Stimulated activated CD4-positive, alpha-beta T cell treated with anti-CD3 and anti-CD28 coated beads, TNF-alpha, amount 100 ng/mL, for 4 hours (primary cell): ENCODE measurements around the gene USP17L11.
"Not testable (repeated sequence)": the region's sequence is repeated elsewhere in the genome, so short reads cannot be mapped to it uniquely, and the experiment has no call there.

Experiments used
- DNase-seq, 3 experiments: peaks; one replicate each; pipeline ENCODE4 v3.0.0-alpha.2; 2020; ENCODE audit warnings: low read depth in 3 of 3

USP17L11 gene, protein sequence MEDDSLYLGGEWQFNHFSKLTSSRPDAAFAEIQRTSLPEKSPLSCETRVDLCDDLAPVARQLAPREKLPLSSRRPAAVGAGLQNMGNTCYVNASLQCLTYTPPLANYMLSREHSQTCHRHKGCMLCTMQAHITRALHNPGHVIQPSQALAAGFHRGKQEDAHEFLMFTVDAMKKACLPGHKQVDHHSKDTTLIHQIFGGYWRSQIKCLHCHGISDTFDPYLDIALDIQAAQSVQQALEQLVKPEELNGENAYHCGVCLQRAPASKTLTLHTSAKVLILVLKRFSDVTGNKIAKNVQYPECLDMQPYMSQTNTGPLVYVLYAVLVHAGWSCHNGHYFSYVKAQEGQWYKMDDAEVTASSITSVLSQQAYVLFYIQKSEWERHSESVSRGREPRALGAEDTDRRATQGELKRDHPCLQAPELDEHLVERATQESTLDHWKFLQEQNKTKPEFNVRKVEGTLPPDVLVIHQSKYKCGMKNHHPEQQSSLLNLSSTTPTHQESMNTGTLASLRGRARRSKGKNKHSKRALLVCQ

DNA sequence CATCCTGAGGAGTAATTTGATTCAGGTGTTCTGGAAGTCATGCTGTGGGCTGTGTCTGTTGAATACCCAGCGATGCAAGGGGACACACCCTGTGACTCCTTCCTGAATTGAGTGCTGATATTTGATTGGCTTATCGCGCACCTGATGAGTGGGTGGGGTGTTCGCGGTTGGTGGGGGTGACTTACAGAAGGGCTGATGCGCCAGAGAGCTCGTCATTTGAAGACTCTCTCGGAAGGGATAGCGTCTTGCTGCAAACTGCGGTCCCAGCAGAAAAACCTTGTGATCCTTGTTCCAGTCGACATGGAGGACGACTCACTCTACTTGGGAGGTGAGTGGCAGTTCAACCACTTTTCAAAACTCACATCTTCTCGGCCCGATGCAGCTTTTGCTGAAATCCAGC, at the start of gene USP17L11:
USP17L11 (plus strand) TSS at position 301 of the 400 bp plus-strand sequence; CDS start at position 301, 0 bp downstream.
- DNase-seq: not testable (repeated sequence)

DNA sequence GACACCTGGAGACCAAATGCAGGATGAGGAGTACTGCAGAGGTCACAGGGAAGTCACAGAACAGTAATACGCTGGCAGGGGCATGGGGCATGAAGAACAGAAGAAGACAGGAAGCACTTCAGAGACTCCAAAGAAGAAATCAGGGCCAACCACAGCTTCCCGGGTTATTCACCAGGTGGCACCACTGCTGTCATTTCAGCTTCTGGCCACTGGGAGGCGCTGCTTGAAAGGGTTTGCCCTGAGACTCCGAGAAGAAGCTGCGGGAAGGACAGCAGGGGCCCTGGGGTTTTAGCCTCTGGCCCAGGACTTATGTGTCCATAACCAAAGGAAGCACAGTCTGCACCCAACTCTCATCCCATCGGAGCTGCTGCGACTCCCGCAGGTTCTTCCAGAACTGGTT, 49.2 kb upstream of the USP17L11 start:
- DNase-seq: not testable (repeated sequence)

DNA sequence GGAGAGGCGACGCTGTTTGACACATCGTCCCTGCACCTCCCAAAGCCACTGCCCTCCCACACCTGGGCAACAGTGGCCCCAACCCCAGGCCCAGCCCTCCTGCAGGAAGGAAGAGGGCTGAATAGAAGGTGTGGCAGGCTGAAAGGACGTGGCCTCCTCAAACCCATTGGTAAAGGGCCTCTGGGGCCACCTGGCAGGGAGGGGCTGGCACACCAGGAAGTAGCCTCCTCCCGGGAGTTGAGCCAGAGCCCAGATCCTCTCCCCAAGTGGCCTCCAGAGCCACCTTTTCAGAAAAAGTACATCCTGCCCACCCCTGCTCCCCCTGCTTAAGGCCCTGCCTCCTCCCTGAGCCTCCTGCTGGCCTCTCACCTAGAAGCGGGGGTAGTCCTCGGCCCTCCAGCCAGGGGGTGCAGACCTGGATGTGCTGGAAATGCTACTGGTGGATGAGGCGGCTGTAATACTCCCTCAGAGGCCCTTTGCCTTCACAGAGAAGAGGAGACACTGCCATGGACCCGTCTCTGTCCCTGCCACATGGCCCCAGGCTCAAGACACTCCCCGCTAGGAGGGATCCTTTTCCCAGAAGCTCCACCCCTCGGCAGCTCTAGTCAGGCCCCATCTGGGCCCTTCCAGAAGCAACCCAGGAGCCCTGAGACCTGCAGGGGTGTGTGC, 45.3 kb upstream of the USP17L11 start, which contains the start of gene FAM90A26:
FAM90A26 (plus strand) TSS at position 619 of the 669 bp plus-strand sequence. CDS start 2,764 bp downstream, outside the sequence.
- DNase-seq: not testable (repeated sequence)

DNA sequence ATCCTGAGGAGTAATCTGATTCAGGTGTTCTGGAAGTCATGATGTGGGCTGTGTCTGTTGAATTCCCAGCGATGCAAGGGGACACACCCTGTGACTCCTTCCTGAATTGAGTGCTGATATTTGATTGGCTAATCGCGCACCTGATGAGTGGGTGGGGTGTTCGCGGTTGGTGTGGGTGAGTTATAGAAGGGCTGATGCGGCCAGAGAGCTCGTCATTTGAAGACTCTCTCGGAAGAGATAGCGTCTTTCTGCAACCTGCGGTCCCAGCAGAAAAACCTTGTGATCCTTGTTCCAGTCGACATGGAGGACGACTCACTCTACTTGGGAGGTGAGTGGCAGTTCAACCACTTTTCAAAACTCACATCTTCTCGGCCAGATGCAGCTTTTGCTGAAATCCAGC, 4.8 kb upstream of the USP17L11 start, which contains the start of gene USP17L10:
USP17L10 (plus strand) TSS at position 301 of the 400 bp plus-strand sequence; CDS start at position 301, 0 bp downstream.
- DNase-seq: not testable (repeated sequence)

DNA sequence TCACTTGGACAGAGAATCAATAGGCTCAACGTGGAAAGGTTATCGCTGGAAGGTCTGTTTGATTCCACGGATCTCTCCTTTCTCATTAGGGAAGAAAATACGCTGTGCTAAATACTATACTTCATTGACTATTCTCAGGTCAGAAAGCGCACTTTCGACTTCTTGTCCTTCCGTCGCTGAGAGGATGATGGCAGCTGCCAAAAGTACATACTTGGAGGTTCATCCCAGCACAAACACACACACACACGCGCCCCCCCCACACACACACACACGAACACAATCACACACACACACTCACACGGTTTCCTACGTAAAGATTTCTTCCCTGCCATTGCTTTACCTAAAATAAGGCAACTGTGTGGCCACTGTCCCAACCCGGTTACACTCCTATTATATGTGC, 504 bp upstream of the USP17L11 start:
- DNase-seq: not testable (repeated sequence)

DNA sequence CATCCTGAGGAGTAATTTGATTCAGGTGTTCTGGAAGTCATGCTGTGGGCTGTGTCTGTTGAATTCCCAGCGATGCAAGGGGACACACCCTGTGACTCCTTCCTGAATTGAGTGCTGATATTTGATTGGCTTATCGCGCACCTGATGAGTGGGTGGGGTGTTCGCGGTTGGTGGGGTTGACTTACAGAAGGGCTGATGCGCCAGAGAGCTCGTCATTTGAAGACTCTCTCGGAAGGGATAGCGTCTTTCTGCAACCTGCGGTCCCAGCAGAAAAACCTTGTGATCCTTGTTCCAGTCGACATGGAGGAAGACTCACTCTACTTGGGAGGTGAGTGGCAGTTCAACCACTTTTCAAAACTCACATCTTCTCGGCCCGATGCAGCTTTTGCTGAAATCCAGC, 4.6 kb downstream of the USP17L11 start, which contains the start of gene USP17L12:
USP17L12 (plus strand) TSS at position 301 of the 400 bp plus-strand sequence; CDS start at position 301, 0 bp downstream.
- not testable (repeated sequence) for DNase-seq

DNA sequence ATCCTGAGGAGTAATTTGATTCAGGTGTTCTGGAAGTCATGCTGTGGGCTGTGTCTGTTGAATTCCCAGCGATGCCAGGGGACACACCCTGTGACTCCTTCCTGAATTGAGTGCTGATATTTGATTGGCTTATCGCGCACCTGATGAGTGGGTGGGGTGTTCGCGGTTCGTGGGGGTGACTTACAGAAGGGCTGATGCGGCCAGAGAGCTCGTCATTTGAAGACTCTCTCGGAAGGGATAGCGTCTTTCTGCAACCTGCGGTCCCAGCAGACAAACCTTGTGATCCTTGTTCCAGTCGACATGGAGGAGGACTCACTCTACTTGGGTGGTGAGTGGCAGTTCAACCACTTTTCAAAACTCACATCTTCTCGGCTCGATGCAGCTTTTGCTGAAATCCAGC, 9.4 kb downstream of the USP17L11 start, which contains the start of gene USP17L13:
USP17L13 (plus strand) TSS at position 301 of the 400 bp plus-strand sequence; CDS start at position 301, 0 bp downstream.
- DNase-seq: not testable (repeated sequence)

DNA sequence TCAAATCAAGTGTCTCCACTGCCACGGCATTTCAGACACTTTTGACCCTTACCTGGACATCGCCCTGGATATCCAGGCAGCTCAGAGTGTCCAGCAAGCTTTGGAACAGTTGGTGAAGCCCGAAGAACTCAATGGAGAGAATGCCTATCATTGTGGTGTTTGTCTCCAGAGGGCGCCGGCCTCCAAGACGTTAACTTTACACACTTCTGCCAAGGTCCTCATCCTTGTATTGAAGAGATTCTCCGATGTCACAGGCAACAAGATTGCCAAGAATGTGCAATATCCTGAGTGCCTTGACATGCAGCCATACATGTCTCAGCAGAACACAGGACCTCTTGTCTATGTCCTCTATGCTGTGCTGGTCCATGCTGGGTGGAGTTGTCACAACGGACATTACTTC, 15.0 kb downstream of the USP17L11 start:
- not testable (repeated sequence) for DNase-seq

DNA sequence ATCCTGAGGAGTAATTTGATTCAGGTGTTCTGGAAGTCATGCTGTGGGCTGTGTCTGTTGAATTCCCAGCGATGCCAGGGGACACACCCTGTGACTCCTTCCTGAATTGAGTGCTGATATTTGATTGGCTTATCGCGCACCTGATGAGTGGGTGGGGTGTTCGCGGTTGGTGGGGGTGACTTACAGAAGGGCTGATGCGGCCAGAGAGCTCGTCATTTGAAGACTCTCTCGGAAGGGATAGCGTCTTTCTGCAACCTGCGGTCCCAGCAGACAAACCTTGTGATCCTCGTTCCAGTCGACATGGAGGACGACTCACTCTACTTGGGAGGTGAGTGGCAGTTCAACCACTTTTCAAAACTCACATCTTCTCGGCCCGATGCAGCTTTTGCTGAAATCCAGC, 18.9 kb downstream of the USP17L11 start, which contains the start of gene USP17L15:
USP17L15 (plus strand) TSS at position 301 of the 400 bp plus-strand sequence; CDS start at position 301, 0 bp downstream.
- not testable (repeated sequence) for DNase-seq

DNA sequence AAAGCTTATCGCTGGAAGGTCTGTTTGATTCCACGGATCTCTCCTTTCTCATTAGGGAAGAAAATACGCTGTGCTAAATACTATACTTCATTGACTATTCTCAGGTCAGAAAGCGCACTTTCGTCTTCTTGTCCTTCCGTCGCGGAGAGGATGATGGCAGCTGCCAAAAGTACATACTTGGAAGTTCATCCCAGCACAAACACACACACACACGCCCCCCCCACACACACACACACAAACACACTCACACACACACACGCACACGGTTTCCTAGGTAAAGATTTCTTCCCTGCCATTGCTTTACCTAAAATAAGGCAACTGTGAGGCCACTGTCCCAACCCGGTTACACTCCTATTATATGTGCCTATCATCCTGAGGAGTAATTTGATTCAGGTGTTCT, 23.3 kb downstream of the USP17L11 start:
- DNase-seq: not testable (repeated sequence)

DNA sequence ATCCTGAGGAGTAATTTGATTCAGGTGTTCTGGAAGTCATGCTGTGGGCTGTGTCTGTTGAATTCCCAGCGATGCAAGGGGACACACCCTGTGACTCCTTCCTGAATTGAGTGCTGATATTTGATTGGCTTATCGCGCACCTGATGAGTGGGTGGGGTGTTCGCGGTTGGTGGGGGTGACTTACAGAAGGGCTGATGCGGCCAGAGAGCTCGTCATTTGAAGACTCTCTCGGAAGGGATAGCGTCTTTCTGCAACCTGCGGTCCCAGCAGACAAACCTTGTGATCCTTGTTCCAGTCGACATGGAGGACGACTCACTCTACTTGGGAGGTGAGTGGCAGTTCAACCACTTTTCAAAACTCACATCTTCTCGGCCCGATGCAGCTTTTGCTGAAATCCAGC, 28.4 kb downstream of the USP17L11 start, which contains the start of gene USP17L17:
USP17L17 (plus strand) TSS at position 301 of the 400 bp plus-strand sequence; CDS start at position 301, 0 bp downstream.
- not testable (repeated sequence) for DNase-seq

DNA sequence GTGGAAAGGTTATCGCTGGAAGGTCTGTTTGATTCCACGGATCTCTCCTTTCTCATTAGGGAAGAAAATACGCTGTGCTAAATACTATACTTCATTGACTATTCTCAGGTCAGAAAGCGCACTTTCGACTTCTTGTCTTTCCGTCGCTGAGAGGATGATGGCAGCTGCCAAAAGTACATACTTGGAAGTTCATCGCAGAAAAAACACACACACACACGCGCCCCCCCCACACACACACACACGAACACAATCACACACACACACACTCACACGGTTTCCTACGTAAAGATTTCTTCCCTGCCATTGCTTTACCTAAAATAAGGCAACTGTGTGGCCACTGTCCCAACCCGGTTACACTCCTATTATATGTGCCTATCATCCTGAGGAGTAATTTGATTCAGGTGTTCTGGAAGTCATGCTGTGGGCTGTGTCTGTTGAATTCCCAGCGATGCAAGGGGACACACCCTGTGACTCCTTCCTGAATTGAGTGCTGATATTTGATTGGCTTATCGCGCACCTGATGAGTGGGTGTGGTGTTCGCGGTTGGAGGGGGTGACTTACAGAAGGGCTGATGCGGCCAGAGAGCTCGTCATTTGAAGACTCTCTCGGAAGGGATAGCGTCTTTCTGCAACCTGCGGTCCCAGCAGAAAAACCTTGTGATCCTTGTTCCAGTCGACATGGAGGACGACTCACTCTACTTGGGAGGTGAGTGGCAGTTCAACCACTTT, 32.9 kb downstream of the USP17L11 start, which contains the start of gene USP17L18:
USP17L18 (plus strand) TSS at position 678 of the 728 bp plus-strand sequence; CDS start at position 678, 0 bp downstream.
- DNase-seq: not testable (repeated sequence)

DNA sequence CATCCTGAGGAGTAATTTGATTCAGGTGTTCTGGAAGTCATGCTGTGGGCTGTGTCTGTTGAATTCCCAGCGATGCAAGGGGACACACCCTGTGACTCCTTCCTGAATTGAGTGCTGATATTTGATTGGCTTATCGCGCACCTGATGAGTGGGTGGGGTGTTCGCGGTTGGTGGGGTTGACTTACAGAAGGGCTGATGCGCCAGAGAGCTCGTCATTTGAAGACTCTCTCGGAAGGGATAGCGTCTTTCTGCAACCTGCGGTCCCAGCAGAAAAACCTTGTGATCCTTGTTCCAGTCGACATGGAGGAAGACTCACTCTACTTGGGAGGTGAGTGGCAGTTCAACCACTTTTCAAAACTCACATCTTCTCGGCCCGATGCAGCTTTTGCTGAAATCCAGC, 37.9 kb downstream of the USP17L11 start, which contains the start of gene USP17L19:
USP17L19 (plus strand) TSS at position 301 of the 400 bp plus-strand sequence; CDS start at position 301, 0 bp downstream.
- not testable (repeated sequence) for DNase-seq

DNA sequence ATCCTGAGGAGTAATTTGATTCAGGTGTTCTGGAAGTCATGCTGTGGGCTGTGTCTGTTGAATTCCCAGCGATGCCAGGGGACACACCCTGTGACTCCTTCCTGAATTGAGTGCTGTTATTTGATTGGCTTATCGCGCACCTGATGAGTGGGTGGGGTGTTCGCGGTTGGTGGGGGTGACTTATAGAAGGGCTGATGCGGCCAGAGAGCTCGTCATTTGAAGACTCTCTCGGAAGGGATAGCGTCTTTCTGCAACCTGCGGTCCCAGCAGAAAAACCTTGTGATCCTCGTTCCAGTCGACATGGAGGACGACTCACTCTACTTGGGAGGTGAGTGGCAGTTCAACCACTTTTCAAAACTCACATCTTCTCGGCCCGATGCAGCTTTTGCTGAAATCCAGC, 42.6 kb downstream of the USP17L11 start, which contains the start of gene USP17L20:
USP17L20 (plus strand) TSS at position 301 of the 400 bp plus-strand sequence; CDS start at position 301, 0 bp downstream.
- not testable (repeated sequence) for DNase-seq

DNA sequence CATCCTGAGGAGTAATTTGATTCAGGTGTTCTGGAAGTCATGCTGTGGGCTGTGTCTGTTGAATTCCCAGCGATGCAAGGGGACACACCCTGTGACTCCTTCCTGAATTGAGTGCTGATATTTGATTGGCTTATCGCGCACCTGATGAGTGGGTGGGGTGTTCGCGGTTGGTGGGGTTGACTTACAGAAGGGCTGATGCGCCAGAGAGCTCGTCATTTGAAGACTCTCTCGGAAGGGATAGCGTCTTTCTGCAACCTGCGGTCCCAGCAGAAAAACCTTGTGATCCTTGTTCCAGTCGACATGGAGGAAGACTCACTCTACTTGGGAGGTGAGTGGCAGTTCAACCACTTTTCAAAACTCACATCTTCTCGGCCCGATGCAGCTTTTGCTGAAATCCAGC, 47.4 kb downstream of the USP17L11 start, which contains the start of gene USP17L21:
USP17L21 (plus strand) TSS at position 301 of the 400 bp plus-strand sequence; CDS start at position 301, 0 bp downstream.
- not testable (repeated sequence) for DNase-seq
